IPS DF 4.7 (cell line): ENCODE measurements around the gene APOC3.
"Not testable (repeated sequence)": the region's sequence is repeated elsewhere in the genome, so short reads cannot be mapped to it uniquely, and the experiment has no call there.

ENCODE experiments used
- DNase-seq: peaks from one replicate; pipeline ENCODE4 v3.0.0-alpha.2; 2013; ENCODE audit warnings: low spot score; ENCODE audit errors: extremely low read depth

Gene APOC3

DNA sequence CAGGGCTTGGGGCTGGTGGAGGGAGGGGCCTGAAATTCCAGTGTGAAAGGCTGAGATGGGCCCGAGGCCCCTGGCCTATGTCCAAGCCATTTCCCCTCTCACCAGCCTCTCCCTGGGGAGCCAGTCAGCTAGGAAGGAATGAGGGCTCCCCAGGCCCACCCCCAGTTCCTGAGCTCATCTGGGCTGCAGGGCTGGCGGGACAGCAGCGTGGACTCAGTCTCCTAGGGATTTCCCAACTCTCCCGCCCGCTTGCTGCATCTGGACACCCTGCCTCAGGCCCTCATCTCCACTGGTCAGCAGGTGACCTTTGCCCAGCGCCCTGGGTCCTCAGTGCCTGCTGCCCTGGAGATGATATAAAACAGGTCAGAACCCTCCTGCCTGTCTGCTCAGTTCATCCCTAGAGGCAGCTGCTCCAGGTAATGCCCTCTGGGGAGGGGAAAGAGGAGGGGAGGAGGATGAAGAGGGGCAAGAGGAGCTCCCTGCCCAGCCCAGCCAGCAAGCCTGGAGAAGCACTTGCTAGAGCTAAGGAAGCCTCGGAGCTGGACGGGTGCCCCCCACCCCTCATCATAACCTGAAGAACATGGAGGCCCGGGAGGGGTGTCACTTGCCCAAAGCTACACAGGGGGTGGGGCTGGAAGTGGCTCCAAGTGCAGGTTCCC, at the start of gene APOC3:
APOC3 (plus strand) TSS at position 383 of the 659 bp plus-strand sequence. CDS start 676 bp downstream, outside the sequence.
- DNase-seq, result no peak

DNA sequence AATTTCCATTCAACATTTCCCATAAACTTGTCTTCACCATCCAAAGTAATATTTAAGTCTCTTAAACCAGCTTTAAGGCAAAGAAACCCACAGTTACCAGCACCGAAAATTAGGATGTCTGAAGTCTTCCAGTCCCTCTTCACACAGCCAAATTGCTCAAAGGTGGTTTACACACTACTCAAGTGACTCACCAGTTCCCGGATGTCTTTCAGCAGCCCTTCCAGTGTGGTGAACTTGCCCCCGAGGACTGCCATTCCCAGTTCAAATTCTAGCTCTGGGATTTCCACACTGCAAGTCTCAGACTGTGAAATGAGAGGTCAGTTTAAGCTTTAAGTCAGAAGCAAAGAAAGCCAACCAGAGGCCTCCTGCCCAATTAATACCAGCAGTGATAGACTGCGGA, 47.0 kb upstream of the APOC3 start:
- no peak for DNase-seq

DNA sequence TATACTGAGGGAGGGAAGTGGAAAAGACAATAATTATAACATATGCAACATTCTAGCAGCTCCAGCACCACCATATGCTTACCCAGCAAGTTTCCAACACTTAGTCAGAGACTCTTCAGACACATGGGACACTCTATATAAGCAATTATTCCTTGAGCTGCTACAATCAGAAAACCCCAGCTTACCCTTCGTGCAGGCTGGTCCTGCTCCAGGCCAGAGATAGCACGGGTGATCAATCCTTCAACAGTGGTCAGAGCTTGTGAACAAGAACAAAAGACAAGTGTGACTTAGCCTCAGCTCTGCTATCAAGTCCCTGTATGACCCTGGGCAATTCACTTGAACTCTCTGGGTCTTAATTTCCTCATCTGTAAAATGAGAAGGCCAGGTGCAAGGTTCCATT, 43.4 kb upstream of the APOC3 start:
- DNase-seq, result no peak

DNA sequence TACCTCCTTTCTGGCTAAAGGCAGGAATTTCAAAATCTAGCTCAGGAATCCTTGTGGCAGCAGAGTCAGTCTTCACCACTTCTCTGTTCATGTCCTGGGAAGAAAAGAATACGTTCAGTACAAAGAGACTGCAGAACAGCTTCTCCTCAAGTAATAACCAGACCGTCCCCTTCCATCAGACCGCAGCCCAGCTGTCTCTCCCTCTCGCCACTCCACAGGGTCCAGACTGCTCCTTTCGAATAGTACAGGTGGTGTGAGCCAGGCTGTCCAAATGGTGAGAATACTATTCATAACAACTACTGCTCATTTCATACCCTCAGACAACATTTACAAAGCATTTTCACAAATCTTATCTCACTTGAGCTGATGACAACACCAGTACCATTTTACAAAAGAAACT, 42.7 kb upstream of the APOC3 start:
- no peak for DNase-seq

DNA sequence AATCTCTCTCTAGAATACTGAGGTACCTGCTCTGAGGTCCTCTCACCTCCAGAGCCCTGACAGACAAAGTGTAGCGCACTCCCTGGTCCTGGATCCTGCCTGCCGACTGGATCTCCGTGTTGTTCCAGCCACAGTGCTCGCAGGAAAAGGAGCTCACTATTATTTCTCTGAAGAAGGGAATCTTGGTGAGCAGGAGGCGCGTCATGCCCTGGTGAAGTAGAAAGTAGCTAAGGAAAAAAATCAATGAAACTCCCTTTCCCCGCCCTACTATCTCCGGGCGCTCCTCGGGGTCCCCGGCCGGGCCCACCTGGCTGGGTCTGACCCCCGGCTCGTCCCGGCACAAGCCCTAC, 42.3 kb upstream of the APOC3 start:
- no peak for DNase-seq

DNA sequence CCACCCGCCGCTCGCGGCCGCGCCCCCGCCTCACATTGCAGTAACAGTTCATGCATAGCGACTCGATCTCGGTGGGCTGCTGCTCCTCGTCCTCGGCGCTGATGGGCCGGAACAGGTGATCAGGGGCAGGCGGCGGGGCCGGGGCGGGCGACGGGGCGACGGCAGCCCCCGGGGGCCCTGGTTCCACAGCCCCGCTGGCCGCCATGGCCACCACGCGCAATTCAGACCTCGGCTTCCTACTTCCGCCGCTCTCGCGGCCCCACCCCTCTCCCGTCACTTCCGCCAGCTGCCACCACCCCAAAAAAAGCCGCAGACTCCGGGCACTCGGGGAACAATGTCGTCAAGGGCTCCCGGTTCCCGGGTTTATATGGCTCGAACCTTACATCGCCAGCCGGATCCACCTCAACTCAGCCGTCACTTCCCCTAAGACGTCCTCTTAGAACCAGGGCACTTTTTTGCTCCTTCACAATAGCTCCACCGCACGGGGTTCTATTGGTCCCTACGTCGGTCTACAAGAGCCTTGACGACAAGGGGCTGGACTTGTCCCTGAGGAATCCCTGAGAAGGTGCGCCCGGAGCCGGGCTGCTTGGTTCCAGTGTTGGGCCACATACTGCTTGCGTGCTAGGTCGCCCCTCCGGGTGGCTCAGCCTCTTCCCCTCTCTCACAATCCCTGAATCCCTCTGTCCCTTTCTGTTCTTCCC, 41.8 kb upstream of the APOC3 start, which contains the start of gene ZPR1:
ZPR1 (minus strand) TSS at position 238 of the 701 bp plus-strand sequence; CDS start at position 205, 33 bp downstream.
- peak; percentile 22 for DNase-seq

DNA sequence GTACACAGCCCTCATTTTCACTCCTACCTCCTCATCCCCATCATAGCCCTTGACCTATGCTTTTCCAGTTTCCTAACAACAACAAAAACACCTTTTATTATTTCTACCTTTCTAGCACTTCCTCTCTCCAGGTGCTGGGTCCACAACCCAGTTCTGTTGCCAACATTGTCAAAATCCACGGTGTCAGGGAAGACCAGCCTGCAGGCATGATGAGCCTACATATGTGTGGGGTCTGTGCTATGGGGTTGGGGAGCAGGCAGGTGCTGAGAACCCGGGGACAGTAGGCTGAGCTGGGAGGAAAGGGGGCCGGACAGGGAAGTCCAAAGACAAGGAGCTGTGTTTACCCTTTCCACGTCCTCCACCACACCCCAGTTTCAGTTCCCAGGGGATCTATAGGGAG, 41.2 kb upstream of the APOC3 start:
- DNase-seq, result no peak

DNA sequence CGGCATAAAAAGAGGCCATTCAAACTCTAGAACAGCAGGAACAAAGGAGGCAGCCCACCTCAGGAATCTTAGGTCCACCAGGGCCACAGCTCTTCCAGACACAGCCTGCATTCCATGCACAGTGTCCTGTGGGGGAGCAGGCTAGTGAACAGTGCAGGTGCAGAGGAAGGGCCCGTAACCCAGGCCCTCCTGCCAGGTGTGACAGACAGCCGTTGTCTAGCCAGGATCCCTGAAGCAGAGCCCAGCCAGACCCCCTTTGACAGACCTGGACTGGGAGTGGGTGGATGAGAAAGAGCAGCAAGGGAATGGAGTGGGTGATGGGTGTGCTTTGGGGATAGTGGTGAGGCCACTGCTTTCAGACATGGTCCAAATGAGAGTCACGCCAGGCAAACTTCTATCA, 40.7 kb upstream of the APOC3 start:
- DNase-seq, result no peak

DNA sequence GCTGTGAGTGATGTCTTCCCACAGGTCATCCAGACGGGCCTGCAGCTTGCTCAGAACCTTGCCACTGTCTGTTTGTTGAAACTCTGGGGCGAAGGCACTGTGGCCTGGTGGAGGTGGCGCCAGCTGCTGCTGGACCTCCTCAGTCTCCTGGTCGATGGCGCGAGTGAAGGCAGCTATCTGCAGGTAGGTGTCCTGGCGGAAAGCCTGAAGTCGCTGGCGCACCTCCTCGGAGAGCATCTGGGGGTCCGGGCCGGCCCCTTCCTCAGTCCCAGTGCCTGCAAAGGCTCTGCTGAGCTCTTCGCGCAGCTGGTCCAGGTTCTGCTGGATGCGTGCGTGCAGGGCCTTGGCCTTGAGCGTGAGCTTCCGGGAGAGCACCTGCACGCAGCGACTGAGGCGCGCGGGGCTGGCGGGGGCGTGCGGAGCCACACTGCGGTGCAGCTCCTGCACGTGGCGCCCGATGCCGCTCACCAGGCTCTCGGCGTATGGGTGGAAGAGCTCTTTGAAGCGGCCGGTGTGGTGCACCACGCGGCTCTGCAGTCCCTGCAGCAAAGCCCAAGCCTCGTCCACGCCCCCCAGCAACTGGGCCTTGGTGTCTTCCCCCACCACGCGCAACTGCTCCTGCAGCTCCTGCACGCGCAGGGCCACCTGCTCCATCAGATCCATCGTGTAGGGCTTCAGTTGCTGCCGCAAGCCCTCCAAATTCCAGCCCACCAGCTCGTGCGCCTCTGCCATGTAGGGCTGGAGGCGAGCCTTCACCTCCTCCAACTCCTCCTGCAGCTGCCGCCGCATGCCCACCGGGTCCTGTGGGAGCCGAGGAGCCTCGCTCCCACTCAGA, 39.3 kb upstream of the APOC3 start:
- DNase-seq, result no peak

DNA sequence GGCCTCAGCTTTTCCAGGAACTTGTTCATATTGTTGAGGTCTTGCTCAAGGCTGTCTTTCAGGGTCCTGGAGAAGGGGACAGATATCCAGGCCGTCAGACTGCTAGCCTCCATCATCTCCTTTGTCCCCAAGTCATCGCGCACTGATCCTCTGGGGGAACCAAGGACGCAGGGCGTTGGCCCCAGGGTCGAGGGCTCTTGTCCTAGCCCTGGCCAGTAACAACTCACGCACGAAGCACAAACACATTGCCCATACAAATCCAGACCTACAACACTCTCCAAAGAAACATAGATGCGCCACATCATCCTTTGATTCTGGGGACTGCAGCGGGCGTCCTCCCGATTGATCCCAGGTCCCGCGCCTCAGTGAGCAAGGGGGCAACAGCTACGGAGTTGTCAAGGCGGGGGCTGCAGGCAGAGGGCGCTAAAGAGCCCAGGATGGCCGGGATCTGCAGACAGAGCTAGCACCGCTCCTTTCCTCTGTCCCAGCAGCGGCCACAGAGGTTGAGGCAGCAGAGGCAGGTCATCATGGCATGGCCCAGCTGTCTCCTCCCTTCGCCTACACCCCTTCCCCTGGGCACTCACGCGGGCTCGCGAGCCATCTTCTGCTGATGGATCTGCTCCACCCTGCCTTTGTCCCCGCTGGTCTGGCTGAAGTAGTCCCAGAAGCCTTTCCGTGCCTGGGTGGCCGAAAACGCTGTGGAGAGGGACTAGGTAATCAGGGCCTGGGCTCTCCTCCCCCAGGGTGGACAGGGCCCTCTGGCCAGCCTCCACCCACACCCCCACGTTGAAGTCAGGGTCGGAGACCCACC, 38.5 kb upstream of the APOC3 start:
- DNase-seq, result peak; percentile 46

DNA sequence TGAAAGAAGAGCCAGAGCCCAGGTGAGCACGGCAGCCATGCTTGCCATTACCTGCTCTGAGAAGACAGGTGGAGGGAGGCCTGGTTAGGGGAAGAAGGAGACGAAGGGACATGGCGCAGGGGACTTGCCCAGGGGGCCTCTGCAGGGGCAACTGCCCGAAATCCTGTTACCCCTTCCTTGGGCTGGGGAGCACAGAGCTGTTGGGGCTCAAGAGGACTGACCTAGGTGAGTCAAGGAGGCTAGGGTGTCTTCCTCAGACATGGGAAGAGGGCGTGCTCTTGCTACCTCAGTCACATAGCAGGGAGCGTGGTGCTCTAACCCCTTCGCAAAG, 37.9 kb upstream of the APOC3 start, which contains the start of gene APOA5:
APOA5 (minus strand) TSS at position 67 of the 331 bp plus-strand sequence; CDS start at position 48, 19 bp downstream.
- DNase-seq, result no peak

DNA sequence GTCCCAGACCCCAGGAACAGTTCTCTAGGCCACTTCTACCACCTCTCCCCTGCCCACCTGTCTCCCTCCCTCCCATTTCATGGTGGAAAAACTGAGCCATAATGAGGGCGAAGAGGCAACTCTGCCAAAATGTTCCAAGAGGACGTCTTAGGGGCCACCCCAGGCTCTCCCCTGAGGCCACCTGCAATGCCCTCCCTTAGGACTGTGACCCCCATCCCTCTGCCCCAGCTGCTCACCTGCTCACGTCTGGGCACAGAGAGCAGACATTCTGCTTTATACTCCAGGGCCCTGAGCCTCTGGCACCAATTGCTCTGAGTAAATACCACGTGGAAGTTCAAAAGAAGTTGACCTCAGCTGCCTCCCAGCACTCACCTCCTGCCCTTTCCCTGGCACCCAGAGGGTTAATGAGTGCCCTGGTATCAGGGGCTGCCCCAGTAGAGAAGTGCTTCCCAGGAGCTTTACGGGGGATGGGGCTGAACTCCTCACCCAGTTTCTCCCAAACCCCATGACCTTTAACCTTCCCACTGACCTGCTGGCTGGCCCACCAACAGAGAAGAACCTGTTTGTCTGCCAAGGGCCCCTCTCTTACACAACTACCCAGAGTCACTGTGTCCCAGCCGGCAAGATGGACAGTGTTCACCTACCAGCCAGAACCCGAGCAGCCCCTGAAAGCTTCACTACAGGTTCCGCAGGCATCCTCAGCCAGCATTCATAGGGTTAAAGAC, 37.4 kb upstream of the APOC3 start:
- DNase-seq, result no peak

DNA sequence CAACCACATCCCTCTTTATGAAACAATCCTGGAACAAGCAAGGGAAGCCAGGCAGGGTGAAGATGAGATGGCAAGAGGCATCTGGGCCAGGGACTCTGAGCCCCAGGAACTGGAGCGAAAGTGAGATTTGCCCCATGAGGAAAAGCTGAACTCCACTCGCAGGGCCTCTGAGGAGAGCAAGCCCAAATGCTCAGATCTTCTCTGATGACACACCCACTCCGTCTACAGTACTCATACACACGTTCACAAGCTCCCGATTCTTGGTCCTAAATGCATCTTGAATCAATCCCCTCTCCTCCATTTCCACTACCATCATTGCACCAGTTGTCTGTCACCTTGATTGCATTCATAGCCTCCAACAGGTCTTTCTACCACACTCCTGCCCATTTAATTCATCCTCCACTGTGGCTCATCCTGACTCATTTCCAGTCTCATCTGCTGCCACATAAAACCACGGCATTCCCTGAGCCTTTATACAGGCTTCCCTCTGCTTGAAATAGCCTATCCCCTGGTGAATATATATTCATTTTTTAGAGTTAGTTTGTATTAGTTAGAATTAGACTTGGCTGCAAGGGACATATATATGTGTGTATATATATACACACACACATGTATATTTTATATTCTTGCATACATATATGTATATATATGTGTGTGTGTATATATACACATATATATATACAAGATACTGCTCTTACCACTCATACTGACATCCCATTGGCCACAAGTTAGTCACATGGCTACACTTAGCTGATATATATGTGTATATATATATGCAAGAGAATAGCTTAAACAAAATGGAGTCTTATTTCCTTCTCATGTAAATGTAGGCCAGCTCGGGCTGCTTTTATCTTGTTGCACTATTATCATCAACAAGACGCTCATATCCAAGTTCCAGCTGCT, 36.6 kb upstream of the APOC3 start:
- DNase-seq, result no peak

DNA sequence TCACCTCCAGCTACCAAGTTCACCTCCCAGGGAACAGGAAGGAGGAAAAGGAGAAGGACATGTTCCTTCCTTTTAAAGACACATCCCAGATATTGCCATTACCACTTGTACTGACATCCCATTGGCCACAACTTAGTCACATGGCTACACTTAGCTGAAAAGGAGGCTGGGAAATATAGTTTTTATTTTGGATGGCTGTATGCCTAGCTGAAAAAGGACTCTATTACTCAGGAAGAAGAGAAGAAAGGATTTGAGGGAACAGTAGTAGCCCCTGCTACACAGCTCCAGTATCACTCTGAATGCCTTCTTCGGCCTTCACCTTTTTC, 36.0 kb upstream of the APOC3 start:
- DNase-seq, result no peak

DNA sequence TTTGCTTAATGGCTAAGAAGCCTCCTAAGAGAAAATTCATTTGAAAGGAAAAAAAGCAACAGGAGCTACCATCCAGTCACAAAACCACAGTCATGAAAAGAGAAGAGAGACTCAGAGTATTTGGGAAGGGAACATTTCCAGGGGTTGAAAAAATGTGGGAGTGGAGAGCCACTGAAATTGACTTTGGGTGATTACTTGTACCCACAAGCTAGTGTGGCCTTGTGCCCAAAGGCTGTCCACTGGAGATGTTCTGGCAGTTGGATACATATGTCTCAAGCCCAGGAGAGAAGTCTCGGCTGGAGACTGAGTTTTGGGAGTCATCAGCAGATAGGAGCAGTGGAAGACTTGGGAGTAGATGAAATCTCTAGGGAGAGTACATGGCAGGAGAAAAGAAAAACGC, 34.9 kb upstream of the APOC3 start:
- DNase-seq, result no peak

DNA sequence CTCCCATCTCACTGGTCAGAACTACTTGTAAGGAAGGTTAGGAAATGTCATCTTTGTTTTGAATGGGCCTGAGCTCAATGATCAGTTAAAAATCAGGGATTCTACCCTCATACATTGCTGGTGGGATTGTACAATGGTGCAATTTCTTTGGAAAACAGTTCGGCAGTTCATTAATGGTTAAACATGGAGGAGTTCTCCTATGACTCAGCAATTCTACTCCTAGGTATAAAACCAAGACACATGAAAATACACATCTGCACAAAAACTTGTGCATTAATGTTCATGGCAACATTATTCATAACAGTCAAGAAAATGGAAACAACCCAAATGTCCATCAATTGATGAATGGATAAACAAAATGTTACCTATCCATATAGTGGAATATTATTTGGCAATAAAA, 33.2 kb upstream of the APOC3 start:
- DNase-seq, result no peak

DNA sequence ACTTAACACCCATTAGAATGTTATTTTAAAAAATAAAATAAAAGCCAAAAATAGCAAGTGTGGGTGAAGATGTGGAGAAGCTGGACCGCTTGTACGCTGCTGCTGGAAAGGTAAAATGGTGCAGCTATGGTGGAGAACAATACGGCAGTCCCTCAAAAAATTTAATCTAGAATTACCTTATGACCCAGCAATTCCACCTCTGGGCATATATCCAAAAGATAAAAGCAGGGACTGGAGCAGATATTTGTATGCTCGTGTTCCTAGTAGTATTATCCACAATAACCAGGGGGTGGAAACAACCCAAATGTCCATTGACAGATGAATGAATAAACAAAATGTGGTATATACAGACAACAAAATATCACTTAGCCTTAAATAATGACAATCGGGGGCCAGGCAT, 31.9 kb upstream of the APOC3 start:
- no peak for DNase-seq

DNA sequence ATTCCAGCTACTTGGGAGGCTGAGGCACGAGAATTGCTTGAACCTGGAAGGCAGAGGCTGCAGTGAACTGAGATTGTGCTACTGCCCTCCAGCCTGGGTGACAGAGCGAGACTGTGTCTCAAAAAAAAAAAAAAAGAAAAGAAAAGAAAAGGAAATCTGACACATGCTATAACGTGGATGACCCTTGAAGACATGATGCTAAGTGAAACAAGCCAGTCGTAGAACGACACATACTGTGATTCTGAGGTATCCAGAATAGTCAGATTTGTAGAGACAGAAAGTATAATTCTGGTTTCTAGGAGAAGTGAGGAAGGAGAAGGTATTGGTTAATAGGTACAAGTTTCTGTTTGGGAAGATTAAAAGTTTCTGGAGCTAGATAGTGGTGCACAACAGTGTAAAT, 31.3 kb upstream of the APOC3 start:
- no peak for DNase-seq

DNA sequence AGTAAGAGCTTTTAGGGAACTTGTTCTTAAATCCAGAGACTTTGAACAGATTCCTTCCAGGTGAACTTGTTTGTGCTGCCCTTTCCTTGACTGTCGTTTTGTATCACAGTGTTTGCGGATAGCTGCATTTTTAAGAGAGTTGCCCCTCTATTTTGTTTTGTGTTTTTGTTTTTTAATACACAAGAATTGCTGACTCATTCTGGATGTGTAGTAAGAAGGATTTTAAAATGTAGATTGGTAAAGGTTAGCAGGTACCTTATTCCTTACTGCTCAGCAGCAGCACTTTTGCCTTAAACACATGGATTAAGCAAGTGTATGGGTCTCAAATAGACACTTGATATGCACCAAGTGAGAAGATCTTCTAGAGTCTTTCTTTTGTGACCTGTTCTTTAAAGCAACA, 29.1 kb upstream of the APOC3 start:
- no peak for DNase-seq

DNA sequence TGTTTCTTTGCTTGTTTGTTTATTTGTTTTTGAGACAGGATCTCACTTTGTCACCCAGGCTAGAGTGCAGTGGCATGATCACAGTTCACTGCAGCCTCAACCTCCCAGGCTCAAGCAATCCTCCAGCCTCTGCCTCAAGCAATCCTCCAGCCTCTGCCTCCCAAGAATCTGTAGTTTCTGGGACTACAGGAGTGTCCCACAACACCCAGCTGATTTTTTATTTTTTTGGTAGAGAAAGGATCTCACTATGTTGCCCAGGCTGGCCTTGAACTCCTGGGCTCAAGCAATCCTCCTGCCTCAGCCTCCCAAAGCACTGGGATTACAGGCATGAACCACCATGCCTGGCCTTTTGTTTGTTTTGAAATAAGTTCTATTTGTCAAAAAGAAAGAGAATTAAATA, 28.0 kb upstream of the APOC3 start:
- not testable (repeated sequence) for DNase-seq
